Spleen (tissue), 13 donors: ENCODE data around the gene PRRG2. TPM values are rescaled to one million over a fixed set of nuclear protein-coding genes. Genes with fewer than 3 reads are reported as not detected.

Experiments used
- DNase-seq: peaks from one replicate; pipeline ENCODE4 v3.0.0-alpha.2; 2020
- H3K27ac ChIP-seq, 8 donors: fragments of 200-600 bp; sonication (generic) in 7 of 8; 1 replicate in 4 of 8; 2 replicates in 4 of 8; pipeline versions ENCODE4 v1.5.0 to v1.8.0; 2016 to 2021; ENCODE audit warnings: inconsistent platforms in 4 of 8, mild to moderate bottlenecking in 4 of 8, moderate library complexity in 1 of 8
- H3K27me3 ChIP-seq, 7 donors: fragments of 200-600 bp; sonication (generic) in 6 of 7; replicated peaks in 1 of 7; 1 replicate in 4 of 7; 2 replicates in 3 of 7; pipeline versions ENCODE4 v1.5.0 to v1.8.0; 2016 to 2021; ENCODE audit warnings: inconsistent platforms in 3 of 7, mild to moderate bottlenecking in 1 of 7
- H3K36me3 ChIP-seq, 6 donors: fragments of 200-600 bp; sonication (generic) in 5 of 6; 1 replicate in 4 of 6; 2 replicates in 2 of 6; pipeline versions ENCODE4 v1.5.0 to v1.8.0; 2016 to 2021; ENCODE audit warnings: inconsistent platforms in 2 of 6
- H3K4me1 ChIP-seq, 6 donors: fragments of 200-600 bp; sonication (generic) in 5 of 6; 1 replicate in 3 of 6; 2 replicates in 3 of 6; pipeline versions ENCODE4 v1.5.0 to v1.8.0; 2016 to 2021; ENCODE audit warnings: inconsistent platforms in 3 of 6
- H3K4me3 ChIP-seq, 8 donors: fragments of 200-600 bp; sonication (generic) in 7 of 8; 1 replicate in 4 of 8; 2 replicates in 4 of 8; pipeline versions ENCODE4 v1.5.0 to v1.8.0; 2016 to 2021; ENCODE audit warnings: inconsistent platforms in 4 of 8, mild to moderate bottlenecking in 4 of 8, moderate library complexity in 2 of 8
- H3K9me3 ChIP-seq, 8 donors: fragments of 200-600 bp; sonication (generic) in 7 of 8; 1 replicate in 4 of 8; 2 replicates in 4 of 8; pipeline versions ENCODE4 v1.5.0 to v1.8.0; 2016 to 2021; ENCODE audit warnings: inconsistent platforms in 4 of 8
- POLR2A ChIP-seq, 3 donors: fragments of 450-650 bp; IDR thresholded peaks; one replicate each; pipeline ENCODE4 v1.5.1; 2017; ENCODE audit warnings: antibody characterized with exemption in 3 of 3, mild to moderate bottlenecking in 1 of 3
- POLR2AphosphoS5 ChIP-seq, 3 donors: sonication (generic); formaldehyde crosslinking; IDR thresholded peaks; one replicate each; pipeline ENCODE4 v1.5.1; 2017; ENCODE audit warnings: antibody characterized with exemption in 3 of 3
- WGBS, 5 donors: extraction: QIAGEN DNeasy Blood & Tissue Kit in 3 of 5; methylation state at CpG; one replicate each; pipeline versions ENCODE4 v1.1.5 to v1.1.7; 2013 to 2018; 5-methylcytosine and 5-hydroxymethylcytosine counted together
- intact Hi-C: fragments of 100-400 bp; cut with DNase I; formaldehyde crosslinking; loops from one replicate; pipeline ENCODE4 v1.15.0; 2023; ENCODE audit warnings: low total_unique reads
- long read RNA-seq, 2 donors: transcript quantifications; one replicate each; lab custom pipeline, GENCODE V29; 2026
- polyA plus RNA-seq, 3 donors: library from polyadenylated mRNA; stranded (reverse); fragments of 200-250 nt; gene quantifications; one replicate each; pipeline ENCODE4 v1.2.1, GENCODE V29; 2013
- total RNA-seq, 7 donors: library from RNA; depleted of rRNA in 3 of 7; stranded (reverse); fragments of >200 nt in 3 of 7; fragmentation: NEBNext Ultra II Directional in 4 of 7; extraction: Animal tissue kit (Norgen Biotek cat#: 25700) in 4 of 7; gene quantifications; one replicate each; pipeline versions ENCODE4 v1.1.0 to v1.2.1, GENCODE V29; 2016 to 2021
- TF ChIP-seq, protein P1 (sequence below), 11 experiments: fragments of 200-600 bp in 7 of 11; fragments of 450-650 bp in 4 of 11; sonication (generic) in 4 of 11; IDR thresholded peaks in 8 of 11; conservative IDR thresholded peaks in 3 of 11; 1 replicate in 7 of 11; 2 replicates in 4 of 11; pipeline versions ENCODE4 v1.4.0 to v1.8.0; 2016 to 2021; ENCODE audit warnings: antibody characterized with exemption in 11 of 11, inconsistent platforms in 4 of 11, mild to moderate bottlenecking in 1 of 11
- donor health status: healthy with polysubstance abuse.
- donor health status: DM: no; HTN: no; CAD: no; lungs with moderate emphysema.
- donor health status: DM: no; HTN: no; CAD: no.
- donor health status: Bipolar disorder and iron deficiency.
- donor health status: healthy.
- donor health status: DM: no; HTN: no; CAD: no.
- donor health status: DM: yes; HTN: yes; CAD: no.

PRRG2 gene
- 1 to 10 TPM in 5 of 7 donors, under 1 TPM in 2; 0.37 to 7.9 (median 1.3) TPM for total RNA-seq
- polyA plus RNA-seq, result 1 to 10 TPM in 2 of 3 donors, under 1 TPM in 1; 0.91 to 2.3 (median 1.3) TPM
- long read RNA-seq, donor 1, result 0 reads
- long read RNA-seq, donor 2, partial matches to known transcripts, result 0 of 2 reads
- long read RNA-seq, donor 2, other reads (novel, unspliced or antisense), result 0 of 2 reads

DNA sequence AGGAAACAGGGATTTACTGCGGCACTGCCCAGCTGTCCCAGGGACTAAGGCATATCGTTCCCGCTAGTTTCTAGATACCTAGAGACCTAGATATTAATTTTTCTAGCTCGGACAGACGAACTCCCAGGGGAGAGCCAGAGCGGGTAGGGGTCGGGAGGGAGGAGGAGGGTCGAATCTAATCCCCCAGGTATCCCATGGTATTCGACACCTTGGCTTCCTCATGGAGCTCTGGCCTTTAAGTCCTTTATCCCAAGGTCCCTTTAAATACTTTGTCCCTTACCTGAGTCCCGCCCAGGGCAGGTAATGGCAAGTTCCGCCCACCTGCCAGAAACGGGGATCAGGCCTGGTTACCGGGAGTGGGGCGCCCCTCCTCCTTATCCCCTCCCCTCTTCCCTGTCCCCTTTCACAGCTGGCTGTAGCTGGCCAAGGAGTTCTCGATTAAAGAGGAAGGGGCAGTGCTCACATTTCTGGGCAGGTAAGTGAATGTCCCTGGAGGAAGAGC, at the start of gene PRRG2:
Gene PRRG2 (plus strand): TSS at position 310 of the 502 bp plus-strand sequence. CDS start 1,904 bp downstream, outside the sequence.
- Histone ChIP-seq H3K9me3 (no peaks in the 10 kb centered on the region), H3K27me3 (no peaks in the 10 kb centered on the region), H3K4me3 (peak within 1 kb of the TSS; percentile 46 to 80 (median 59)), H3K36me3 (peaks cover 0 to 25% (median 5%) of the 10 kb centered on the region in 6 donors), H3K4me1 (peaks cover 4 to 54% (median 39%) of the 10 kb centered on the region in 6 donors), H3K27ac (peak within 1 kb of the TSS; percentile 55 to 89 (median 84))
- TF ChIP-seq POLR2A (IDR thresholded peaks at IDR 0.05), result no peak
- TF ChIP-seq, protein P1, sequence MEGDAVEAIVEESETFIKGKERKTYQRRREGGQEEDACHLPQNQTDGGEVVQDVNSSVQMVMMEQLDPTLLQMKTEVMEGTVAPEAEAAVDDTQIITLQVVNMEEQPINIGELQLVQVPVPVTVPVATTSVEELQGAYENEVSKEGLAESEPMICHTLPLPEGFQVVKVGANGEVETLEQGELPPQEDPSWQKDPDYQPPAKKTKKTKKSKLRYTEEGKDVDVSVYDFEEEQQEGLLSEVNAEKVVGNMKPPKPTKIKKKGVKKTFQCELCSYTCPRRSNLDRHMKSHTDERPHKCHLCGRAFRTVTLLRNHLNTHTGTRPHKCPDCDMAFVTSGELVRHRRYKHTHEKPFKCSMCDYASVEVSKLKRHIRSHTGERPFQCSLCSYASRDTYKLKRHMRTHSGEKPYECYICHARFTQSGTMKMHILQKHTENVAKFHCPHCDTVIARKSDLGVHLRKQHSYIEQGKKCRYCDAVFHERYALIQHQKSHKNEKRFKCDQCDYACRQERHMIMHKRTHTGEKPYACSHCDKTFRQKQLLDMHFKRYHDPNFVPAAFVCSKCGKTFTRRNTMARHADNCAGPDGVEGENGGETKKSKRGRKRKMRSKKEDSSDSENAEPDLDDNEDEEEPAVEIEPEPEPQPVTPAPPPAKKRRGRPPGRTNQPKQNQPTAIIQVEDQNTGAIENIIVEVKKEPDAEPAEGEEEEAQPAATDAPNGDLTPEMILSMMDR (IDR thresholded peaks at IDR 0.05 in 8 of 11, conservative IDR thresholded peaks at IDR 0.05 in 3 of 11), result no peak
- TF ChIP-seq POLR2AphosphoS5 (IDR thresholded peaks at IDR 0.05), result no peak
- no peak for DNase-seq
- intact Hi-C loops, result no loop called here
- WGBS, 5 donors, result 44 to 59% (median 50%) methylated on average over 15 of the region's 15 CpGs

DNA sequence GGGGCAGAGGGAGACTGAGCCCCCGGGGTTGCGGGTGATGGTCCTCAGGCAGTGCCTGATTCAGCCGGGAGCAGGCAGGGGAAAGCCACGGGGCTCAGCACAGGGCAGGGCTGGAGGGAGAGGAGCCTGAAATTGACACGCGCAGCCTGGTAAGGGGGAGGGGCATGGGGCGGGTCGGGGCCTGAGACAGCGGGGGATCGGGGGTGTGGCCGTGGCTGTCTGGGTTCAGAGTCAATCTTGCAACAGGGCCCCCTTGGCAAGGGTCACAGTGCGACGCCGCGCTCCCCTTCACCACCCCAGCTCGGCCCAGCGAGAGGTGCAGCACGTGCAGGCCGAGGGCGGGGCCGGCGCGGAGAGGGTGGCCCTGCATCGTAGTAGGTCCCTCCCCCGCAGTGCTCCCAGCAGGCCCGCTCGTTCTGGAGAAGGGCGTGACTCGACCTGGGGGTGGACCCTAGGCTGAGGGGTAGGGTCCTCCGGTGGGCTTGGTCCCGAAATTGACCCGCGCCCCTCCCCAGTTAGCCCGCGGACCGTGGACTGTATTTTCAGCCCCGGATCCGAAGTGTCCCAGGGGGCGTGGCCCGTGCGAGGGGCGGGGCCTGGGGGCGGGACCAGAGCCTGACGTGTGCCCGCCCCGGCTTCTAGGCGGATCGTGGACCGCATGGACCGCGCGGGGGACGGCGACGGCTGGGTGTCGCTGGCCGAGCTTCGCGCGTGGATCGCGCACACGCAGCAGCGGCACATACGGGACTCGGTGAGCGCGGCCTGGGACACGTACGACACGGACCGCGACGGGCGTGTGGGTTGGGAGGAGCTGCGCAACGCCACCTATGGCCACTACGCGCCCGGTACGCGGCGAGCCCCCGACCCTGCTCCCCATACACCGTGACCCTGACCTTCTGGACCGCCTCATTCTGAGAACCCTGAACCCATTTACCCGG, 47.3 kb upstream of the PRRG2 start:
- intact Hi-C loops, result no loop called here
- Histone ChIP-seq H3K4me1 (peaks cover 13 to 57% (median 42%) of the 10 kb centered on the region in 6 donors), H3K27ac (peak overlapping the region in 4 of 8 donors; percentile 24 to 64 (median 58)), H3K36me3 (peaks cover 0 to 67% (median 8%) of the 10 kb centered on the region in 6 donors), H3K27me3 (no peaks in the 10 kb centered on the region), H3K9me3 (no peaks in the 10 kb centered on the region), H3K4me3 (peak overlapping the region; percentile 60 to 85 (median 68))
- TF ChIP-seq POLR2A (IDR thresholded peaks at IDR 0.05) (no peak), POLR2AphosphoS5 (IDR thresholded peaks at IDR 0.05) (peak in 2 of 3 donors; percentile 61 to 78)
- TF ChIP-seq, protein P1 (IDR thresholded peaks at IDR 0.05 in 8 of 11, conservative IDR thresholded peaks at IDR 0.05 in 3 of 11), result peak in 7 of 11 experiments; percentile 43 to 53 (median 43)
- DNase-seq, result peak; percentile 94
- 1 to 4% (median 2%) methylated on average over 26 to 87 of the region's 87 CpGs for WGBS, 5 donors

DNA sequence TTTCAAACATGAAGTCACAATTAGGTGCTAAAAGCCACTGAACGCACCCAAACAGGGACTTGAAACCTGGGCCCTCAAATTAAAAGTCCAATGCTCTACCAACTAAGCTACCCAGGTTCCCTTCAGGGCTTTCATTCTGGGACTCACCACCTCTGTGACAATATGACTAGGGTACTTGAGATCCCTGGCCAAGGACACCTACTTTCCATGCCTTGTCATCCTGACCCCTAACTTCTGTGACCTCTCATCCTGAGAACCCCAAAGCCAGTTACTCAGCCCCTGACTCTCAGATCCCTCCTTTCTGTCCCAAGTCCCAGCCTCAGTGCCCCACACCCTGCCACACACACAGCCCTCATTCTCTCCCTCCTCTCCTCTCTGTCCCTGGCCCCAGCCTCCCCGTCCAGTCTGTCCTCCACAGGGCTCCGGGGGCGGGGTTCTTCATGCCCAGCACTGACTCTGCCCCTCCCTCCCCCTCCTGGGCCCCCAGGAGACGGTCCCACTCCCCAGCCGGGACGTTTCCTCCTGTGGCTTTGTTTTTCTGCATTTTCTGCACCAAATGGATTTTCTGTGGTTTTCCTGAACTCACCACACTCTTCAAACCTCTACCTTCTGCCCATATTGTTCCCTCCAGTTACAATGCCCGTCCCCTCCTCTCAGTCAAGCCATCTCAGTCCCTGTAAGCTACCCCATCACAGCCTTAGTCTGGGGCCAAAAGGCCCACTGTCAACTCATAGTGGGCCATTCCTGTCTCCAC, 46.3 kb upstream of the PRRG2 start:
- Histone ChIP-seq H3K36me3 (peaks cover 0 to 69% (median 12%) of the 10 kb centered on the region in 6 donors), H3K4me3 (peak overlapping the region in 4 of 8 donors; percentile 64 to 85 (median 70)), H3K9me3 (no peaks in the 10 kb centered on the region), H3K27ac (peak overlapping the region in 1 of 8 donors; percentile 64), H3K27me3 (no peaks in the 10 kb centered on the region), H3K4me1 (peaks cover 13 to 50% (median 39%) of the 10 kb centered on the region in 6 donors)
- TF ChIP-seq, protein P1 (IDR thresholded peaks at IDR 0.05 in 8 of 11, conservative IDR thresholded peaks at IDR 0.05 in 3 of 11), result no peak
- TF ChIP-seq POLR2AphosphoS5 (IDR thresholded peaks at IDR 0.05) (no peak), POLR2A (IDR thresholded peaks at IDR 0.05) (no peak)
- 20 to 45% (median 35%) methylated on average over 8 of the region's 8 CpGs for WGBS, 5 donors
- no peak for DNase-seq
- intact Hi-C loops, result no loop called here
